HG02678 (cell line): Measurements from ENCODE around the gene SOX6.
"Not testable (repeated sequence)": the region's sequence is repeated elsewhere in the genome, so short reads cannot be mapped to it uniquely, and the experiment has no call there.

Source experiments
- ATAC-seq: cut with Tn5 transposase; IDR thresholded peaks from one replicate; pipeline ENCODE4 v1.9.1; 2021; ENCODE audit warnings: mild to moderate bottlenecking, moderate library complexity; ENCODE audit not compliant: unreplicated experiment

Gene SOX6

DNA sequence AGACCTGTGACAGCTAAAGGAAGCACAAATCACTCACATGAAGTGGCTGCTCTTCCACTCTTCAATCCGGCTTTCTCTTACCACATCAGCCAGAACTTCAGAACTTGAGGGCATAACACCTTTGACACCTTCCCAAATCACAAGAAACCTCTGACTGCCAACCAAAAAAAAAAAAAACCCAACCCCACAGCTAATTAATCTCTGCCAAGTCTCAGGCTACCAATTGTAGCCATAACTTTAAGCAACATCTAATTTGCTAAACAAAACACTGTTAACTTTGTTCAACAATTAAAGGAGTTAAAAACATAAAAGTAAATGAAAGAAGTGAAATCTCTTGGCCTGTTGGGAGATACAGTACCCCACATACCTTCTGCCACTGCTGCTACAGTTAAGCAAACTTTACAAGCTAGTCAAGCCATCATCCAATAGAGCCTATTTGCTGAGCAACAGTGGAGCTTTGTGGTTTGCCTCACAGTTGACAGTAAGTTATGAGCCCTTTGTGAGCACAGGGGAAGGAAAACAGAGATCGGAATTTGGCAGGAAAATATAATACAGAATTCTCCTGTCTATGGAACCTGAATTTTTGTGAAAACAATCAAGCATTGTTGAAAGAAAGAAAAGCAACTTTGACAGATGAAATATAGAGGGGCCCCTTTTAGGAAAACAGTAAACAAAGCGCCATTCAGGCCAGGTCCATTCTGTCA lies at the start of gene SOX6:
Gene SOX6, minus strand, starts transcription at position 490 of the 704 bp plus-strand sequence. CDS start 15,298 bp downstream, outside the sequence.
- ATAC-seq: no peak

DNA sequence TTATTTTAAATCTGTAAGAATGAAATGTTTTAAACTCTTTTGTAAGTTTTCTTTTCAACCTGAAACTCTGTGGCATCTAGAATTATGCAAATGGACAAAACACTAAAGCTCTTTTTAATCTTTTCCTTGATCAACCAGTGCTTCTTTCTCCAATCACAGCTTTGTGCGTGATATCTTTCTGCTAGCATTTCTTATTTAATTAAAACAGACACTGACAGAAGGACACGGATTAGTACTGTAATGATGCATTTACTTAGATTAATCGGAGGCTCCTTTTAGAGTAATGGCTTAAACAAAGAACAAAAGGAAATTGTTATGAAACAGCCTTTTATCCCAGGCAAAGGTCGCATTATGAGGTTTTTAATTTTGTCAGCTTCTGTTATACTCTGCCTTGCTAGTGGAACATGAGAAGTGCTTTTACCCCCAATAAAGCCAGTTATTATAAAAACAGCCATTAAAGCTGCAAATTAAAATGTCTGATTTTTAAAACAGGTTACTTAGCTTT lies 48.5 kb upstream of the SOX6 start:
- ATAC-seq: no peak

DNA sequence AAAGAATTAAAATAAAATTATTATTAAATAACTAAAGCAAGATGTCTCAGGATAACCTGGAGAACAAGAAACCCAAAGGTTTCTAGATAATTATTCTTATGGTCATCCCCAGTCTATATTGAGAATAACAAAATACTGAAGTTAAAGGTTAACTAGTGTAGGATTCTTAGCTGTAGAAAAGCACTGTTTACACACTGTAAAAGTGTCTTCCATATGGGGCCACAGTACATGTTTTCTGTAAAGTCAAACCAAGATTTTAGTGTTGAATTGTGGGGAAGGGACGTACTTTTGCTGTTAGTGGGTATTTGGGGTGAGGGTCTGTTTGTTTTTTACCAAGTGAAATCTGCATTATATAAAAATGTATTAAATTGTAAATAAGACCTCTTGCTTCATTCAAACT lies 47.5 kb upstream of the SOX6 start:
- ATAC-seq: no peak

DNA sequence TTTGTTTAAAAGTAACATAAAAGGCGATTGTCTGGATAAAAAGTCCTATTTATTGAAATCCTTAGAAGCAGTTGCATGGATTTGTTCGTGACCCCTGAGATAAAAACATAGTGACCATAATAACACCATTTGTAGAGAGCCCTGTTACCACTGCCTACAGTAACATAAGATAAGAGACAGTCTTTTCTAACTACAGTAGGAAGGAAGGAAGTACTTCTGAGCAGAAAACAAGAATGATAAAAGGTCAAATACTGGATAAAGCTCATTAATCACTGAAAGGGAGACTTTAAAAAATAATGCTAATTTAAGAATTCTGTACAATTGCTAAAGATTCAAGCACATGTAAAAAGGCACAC lies 47.1 kb upstream of the SOX6 start:
- ATAC-seq: no peak

DNA sequence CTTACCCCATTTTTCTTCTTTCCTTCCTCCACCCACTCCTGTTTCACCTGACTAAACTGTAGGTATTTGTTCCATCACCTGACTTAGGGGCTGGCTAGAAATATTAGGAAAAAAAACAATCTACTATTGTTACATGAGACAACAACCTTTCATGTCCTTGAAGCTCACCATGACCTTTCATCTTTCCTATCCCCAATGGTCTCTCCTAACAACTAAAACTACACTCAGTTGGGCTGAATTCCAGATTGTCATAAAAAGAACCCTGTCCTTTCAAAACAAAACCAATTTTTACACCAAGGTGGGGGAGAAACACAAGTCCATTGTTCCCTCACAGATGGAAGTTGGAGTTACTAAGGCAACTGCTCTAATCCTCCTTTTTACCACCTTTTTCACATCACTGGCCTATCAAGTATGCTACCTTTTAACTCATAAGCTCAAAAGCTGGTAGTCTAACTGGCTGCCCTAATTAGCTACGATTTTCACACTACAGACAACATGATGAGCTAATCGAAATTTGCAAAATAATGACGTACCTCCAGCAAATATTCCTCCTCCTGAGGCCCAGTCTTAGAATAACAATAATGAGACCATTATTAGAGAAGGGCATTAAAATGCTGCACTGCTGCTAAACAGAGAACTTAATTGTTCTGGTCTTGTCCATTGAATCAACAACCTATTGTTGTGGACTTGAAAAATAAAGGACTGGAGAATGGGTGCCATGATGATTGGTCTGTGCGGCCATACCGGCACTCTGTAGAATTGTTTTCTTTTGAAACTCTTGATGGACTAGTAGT lies 46.5 kb upstream of the SOX6 start:
- ATAC-seq: no peak

DNA sequence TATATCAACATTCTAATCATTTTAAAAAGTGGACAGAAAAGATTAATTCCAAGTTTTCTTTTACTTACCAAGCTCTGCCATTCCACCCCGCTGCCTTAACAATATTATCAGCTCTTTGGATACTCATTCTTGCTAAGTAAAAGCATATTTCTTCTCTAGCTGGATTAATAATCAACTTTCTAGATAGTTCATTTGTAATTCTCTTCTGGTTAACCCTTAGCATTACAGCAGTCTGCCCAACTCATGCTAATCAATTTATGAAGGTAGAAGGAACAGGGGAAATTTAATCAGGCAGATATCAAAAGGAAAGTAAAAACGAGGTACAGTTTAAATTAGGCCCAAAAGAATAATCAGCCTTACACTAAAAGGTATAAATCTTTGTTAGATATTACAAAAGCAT lies 41.0 kb upstream of the SOX6 start:
- ATAC-seq: no peak

DNA sequence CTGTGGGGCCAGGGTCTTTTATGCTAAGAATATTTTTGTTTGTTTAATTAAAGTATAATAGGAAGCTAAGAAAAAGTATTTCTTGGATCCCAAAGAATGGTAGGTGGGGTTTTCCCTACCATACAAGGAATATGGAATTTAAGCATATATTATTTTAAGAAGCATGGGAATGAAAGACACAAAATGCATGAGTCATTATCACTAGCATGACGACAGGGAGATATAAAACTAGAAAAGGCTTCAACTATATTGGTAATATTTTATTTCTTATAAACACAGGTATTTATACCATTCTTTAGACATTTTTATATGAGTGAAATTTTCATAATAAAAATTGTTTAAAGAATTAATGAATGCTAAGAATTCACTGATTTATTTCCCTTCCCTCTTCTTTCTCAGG lies 39.3 kb upstream of the SOX6 start:
- ATAC-seq: no peak

DNA sequence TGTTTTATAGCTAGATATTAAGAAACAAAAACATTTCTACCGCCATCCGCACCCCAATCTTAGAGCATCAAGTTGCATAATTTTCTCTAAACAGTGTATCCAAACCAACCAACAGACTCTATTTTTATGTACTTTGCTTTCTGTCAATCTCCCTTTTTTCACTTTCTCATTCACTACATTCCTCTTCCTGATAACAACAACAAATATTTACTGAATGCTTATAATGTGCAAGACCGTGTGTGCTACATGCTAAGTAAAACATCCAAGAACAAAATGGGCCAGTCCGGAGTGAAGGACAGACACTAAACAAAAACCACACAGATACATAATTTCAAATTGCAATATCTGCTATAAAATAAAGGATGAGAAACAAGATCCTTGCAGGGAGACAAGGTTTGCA lies 38.6 kb upstream of the SOX6 start:
- no peak for ATAC-seq

DNA sequence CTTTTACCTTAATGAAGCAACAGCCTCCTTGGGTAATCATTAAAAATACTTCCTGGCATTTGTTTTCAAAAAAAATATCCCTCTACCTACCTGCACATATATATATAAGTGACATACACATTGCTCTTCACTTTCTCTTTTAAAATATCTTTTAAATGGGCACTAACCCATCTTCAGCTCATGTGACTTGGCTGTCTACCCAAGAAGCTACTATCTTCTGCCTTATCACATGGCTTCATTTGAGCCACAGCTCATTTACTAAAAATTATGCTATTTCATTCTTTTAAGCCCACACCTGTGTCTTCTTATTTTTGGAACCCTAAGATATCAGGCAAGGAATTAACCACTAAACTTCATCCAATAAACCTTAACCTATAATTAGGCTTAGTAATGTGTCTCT lies 37.0 kb upstream of the SOX6 start:
- ATAC-seq: no peak

DNA sequence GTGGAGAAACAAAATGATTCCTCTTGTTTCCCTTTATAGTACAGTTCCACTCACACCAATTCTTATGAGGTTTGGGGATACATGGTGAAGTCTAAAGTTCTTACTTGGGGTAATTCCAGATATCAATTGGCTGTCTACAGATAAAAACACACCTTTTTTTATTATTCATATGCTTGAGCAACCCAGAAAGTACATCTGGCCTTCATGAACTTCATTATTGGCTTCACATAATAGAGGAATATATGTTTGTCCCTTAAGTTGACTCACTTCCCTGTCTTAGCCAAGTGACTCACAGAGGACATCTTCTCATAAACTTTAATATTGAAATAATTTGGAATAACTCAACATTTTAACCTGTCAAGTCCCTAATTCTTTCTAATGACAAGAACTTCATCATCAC lies 36.3 kb upstream of the SOX6 start:
- no peak for ATAC-seq

DNA sequence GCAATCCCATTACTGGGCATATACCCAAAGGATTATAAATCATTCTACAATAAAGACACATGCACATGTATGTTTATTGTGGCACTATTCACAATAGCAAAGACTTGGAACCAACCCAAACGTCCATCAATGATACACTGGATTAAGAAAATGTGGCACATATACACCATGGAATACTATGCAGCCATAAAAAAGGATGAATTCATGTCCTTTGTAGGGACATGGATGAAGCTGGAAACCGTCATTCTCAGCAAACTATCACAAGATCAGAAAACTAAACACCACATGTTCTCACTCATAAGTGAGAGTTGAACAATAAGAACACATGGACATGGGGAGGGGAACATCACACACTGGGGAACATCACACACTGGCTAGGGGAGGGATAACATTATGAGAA lies 34.5 kb upstream of the SOX6 start:
- ATAC-seq: not testable (repeated sequence)

DNA sequence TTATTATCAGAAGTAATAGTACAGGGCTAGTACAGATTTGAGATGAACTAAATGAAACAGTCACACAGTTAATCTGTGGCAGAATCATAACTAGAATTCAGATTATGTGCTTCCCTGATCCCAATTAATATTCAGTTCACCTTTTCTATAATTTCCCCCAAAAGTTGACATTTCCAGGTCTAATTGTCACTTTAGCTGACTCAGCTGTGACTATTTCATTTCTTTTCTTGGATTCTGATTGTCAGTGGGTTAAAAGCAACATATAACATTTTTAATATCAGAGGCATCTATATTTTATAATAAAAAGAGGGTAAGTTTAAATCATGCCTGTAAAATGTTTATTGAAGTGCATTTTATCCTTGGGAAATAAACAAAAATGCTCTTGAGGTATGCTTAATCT lies 28.8 kb upstream of the SOX6 start:
- ATAC-seq: no peak

DNA sequence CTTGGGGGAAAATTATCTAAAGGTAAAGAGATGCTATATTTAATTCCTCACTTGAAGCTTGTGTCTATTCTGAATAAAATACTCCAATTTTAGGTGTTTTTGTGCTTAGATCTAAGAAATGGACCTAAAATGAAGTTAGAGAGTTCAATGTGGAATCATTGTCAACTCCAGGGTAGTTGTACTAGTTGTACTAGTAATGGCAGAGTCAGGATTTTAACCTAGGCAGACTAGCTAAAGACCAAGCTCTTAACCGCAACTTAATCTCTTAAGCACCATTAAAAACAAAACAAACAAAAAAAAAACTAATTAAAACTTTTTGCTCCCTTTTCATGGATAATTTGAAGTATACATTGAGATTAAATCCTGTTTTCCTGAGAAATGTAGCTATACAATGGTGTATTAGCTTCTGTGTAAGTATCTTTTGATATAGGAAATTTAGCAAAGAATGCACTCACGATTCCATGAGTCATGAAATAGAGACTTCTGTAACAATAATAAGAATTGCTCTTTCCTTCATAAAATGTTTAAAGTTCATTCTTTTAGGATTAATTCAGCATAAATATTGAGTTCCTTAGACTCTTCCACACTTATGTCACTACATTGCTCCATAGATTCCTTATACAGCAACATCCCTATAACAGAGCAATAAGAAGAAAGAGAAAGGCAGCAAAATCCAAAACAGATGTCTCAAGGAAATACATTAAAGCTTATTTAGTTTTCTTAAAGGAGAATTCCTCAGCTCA lies 26.5 kb upstream of the SOX6 start:
- ATAC-seq: no peak

DNA sequence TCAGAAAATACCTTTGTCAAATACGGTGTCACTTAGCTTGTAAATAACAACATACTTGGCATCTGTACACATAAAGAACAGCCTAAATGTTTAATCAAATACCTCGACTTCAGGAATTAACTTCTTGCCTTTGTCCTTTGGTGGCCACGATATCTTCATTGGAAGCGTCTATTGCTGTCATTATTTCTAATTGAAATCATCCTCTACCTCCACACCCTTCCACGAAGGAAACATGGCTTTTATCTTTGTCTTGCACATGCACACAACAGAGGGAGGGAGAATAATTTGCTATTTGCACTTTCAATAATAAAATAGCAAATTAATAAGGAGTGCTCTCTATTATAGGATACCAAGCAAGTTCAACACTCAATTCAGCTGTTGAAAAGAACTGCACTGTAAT lies 25.8 kb upstream of the SOX6 start:
- ATAC-seq: no peak

DNA sequence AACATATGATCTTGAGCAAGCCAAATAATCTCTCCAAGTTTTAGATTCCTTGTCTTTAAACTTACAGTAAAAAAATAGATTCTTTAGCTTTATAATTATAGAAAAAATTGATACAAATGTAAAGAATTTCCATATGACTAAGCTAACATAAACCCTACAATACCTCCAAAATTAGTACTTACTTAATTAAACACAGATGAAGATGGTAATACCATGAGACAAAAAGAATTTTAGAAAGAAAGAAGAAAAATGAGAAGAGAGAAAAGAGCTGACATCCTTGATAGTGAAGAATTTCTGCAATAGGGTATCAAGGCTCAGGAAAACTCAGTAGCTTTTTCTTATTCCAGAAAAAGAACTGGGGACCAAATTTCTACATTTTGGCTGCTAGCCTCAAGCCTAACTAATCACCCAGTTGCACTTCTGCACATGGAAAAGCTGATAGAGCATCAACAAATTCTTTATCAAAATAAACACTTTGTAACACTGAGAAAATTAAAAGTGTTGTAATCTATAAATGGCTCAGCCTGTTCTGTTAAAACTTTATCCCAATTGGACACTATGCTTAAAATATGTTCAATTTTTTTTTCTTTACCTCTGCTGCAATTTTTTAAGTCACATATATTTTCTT lies 24.7 kb upstream of the SOX6 start:
- ATAC-seq: no peak

DNA sequence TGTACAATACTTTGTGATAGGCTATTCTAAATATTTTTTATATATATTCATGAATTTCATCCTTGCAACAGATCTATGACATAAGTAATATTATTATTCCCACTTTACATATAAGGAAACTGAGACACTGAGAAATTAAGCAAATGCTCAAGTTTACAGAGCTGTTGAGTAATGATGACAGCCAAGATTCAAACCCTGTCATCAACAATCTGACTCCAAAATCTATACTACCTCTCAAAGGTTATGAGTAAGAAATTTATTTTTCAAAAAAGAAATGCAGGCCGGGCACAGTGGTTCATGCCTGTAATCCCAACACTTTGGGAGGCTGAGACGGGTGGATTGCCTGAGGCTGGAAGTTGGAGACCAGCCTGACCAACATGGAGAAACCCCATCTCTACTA lies 22.6 kb upstream of the SOX6 start:
- no peak for ATAC-seq

DNA sequence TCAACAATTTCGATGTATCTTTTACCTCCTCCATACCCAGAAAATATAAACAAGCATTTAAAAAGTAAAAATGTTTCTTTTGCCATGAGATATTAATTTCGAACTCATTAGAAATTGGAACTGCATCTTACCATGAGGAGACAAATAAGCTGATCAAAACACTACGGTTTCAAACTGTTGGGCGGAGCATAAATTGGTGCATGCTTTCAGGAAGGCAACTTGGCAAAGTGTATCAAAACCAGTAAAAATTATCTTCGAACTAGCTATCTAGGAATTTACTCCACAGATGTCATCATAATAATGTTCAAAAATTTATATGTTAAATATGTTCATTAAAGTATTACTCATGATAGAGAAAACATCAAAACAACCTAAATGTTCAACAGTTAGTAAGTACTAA lies 21.4 kb upstream of the SOX6 start:
- ATAC-seq: no peak

DNA sequence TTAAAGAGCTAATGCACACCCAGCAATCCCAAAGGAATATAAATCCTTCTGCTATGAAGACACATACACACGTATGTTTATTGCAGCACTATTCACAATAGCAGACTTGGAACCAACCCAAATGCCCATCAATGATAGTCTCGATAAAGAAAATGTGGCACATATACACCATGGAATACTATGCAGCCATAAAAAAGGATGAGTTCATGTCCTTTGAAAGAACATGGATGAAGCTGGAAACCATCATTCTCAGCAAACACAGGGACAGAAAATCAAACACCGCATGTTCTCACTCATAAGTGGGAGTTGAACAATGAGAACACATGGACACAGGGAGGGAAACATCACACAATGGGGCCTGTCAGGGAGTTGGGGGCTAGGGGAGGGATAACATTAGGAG lies 19.3 kb upstream of the SOX6 start:
- ATAC-seq: not testable (repeated sequence)

DNA sequence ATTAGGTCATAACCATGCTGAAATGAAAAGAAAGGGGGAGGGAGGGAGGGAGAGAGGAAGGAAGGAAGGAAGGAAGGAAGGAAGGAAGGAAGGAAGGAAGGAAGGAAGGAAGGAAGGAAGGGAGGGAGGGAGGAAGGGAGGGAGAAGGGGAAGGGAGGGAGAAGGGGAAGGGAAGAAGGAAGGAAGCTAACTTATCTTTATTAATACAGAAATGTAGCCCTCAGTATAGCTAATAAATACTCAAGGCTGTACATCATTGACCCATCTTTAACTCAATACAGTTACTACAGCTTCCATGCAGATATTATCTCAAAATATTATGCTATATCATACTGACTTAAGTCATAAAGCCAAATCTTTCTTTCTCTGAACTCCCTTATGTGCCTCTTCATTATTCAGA lies 17.4 kb upstream of the SOX6 start:
- ATAC-seq: no peak

DNA sequence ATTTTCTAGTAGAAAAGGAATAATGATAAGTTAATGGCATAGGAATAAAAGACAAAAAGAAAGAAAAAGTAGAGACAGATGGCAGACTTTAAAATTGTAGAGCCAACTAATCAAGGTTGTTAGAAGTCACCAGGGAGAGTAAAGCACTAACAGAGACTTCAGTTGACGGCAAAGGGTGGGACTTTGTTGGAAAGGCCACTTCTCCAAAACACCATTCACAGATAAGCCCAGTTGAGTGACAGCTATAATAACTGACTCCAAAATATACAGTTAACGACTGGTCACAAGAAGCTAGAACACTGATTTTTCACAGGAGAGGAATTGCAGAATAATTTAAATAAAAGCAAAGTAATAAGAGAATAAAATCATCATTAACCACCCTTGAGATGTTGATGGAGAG lies 16.0 kb upstream of the SOX6 start:
- no peak for ATAC-seq

DNA sequence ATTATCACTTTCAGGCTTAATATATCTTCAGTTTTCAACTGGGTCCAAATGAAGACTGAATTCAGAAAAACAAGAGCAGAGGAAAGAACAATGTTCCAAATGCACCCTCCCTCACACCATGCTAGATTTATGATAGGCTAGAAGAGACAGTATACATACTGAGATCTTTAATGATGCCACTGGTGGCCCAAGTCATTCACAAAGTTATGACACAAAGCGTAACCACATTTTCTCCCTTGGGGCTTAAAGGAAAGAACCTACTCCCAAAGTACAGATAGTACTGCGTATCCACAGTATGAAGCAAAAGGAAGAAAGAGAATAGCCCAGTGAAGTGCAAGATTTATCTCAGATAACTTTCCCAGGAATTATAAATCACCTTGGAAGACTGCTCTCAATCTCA lies 10.9 kb upstream of the SOX6 start:
- no peak for ATAC-seq
